Smooth muscle cell of the brain vasculature (primary cell): ENCODE results near the gene DDC.

Source experiments
- DNase-seq: peaks from one replicate; pipeline ENCODE4 v3.0.0-alpha.2; 2012; ENCODE audit warnings: low read depth, low spot score

Gene DDC

DNA sequence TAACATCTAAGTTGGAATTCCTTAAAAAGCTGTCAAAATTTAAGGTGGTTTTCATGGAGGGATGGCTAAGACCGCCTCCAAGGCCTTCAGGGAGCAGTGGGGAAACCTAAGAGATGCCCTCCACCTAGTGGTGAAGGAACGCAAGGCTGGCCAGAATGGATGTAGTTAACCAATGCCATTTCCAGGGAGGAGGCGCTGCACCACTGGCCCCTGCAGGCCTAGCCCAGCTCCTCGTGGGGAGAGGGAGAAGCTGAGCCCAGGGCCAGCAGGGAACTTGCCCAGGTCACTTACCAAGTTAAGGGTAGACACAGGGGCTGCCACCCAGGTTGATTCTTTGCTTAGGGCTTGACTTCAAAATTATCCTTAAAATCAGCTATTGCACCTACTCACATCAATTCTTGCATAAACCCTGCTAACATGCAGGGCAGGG lies 147.1 kb downstream of the DDC start:
- peak; percentile 62 for DNase-seq

DNA sequence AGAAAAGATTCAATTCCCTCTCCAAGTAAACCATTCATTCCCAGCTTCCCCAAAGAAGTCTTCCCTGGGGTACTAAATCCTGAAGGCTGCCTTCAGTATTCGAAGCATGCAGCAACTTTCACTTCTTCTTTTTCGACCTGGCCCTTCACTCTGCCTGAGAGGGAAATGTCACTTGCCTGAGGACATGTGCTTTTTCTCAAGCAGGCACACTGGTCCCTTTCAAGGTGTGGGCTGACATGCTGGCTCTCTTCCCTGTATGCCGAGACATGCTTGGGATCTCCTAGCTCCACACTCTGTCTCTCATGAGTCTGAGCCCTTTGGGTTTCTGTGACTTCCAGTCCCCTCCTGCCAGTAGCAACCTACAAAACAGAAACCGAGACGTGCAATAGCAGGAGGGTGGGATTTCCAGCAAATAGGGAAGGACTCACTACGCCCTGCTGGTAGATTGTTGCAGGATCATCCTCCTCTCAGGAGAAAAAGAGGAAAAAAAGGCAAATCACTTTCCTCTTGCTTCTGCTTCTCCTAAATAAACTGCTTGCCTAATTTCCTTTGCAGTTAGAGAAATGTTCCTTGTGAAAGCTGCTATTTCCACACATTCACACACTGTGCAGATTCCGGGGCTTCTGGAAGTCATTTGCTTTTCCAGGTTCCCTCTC lies 148.6 kb downstream of the DDC start:
- no peak for DNase-seq

DNA sequence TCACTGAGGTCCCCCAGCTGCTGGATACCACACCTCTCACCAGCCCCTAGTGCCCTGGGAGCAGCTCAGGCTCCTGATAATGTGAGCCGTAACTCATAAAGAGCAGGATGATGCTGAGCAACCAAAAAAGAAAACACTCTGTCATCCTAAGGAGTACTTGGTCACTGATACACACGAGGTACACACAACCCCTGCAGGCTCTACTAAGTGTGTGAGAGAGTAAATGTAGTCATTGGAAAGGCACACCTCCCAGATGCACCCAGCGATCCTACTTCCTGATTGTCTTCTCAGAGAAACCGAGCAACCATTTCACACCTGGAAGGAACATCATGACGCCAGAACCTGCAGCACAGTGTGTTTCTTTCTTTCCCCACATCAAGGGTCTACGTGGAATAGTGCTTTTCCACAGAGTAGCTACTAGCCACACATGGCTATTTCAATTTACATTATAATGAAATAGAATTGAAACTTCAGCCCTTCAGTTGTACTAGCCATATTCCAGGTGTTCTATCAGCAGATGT lies 149.3 kb downstream of the DDC start:
- DNase-seq: no peak

DNA sequence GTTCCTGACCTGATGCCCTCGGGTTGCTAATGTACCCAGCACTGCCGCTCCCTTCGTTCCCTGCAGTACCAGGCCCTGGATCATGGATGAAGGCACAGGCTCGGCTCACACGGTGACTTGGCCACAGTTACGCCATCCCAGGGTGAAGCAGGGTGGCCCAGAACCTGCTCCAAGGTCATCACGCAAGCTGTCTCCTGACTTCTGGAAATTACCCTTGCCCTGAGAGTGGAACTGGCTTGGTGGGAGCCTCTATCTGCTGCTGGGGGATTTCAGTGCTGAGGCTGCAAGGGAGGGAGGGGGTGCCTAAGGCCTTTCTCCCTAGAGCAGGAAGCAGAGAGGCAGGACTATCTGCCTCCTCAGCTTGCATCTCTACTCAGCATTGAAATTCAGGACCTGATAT lies 151.6 kb downstream of the DDC start:
- no peak for DNase-seq

DNA sequence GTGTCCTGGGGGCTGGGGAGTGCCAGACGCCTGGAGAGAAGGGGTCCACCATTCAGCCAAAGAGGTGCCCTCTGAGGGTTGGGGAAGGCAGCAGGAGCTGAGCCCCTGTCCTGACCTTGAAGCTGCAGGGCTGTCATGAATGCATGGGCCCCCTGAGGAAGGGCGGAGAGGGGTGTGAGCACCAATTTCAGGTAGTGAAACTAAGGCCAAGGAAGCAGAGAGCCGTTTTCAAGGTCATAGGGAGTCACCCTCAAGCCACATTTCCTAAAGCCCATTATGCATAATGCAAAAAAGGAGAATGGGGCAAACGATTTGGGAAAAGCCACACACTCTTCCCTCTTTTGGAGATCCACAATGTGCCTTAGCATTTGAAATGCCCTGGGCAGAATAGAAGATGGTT lies 152.2 kb downstream of the DDC start:
- DNase-seq: no peak

DNA sequence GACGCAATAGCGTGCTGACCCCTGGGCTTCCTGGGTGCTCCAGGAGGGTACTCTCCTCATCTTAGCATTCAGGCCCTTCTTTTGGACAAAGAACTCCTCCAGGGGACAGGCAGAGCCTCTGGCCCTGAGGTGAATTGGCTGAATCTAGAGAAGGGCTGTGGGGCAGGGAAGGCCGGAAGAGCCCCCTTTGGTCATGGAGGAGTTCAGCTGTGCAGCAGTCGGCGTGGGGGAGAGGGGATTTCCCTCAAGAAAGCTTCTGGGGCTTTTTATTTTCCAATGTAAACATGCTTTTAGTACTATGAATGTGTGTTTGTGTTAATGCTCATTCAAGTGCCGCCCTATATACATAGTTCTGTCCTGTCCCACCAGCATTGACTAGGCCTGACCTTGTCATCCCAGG lies 153.9 kb downstream of the DDC start:
- no peak for DNase-seq

DNA sequence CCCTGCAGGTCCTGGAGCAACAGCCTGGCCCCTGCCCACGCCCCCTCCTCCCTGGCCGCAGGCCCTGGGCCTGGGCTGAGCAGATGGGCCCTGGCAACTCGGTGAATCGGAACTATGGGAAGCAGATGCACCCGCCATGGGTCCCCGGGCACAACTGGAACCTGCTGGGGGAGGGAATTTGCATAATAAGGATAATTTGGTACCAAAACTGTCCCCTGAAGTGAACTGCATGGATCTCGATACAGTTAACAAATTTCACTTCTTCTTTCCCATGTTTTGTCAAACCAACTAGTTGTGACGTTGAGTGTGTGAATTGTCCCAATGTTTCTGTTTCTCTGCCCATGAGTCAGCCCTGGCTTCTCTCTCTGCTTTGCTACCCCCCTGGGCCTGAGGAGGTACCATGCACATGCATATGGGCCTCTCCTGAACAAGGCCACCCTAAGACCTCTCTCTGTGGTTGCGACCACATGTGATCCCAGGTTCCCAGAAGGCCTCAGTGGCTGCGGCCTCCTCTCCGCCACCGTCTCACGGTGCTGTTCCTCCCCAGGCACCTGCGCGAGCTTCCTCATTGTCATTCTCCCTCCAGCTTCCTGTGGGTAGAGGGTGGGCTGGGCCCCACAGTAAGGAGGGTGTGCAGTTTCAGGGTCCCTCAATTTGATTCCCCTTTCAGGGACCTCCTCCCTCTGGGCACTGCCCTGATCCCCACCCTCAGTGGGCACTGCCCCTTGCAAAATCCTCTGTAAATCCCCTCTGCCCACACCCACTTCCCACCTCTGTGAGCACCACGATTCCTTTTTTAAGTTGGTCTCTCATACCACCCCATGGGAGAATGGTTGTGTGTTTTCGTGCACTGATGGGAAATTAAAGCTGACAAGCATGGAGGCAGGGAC lies 155.1 kb downstream of the DDC start:
- DNase-seq: no peak
